ENCODE measurements around the gene IQGAP1.

The IQGAP1 gene

GRCh38 chr15:90442423-90442822 is 54.4 kb downstream of the IQGAP1 start:
- DNase-seq, result no peak

GRCh38 chr15:90449206-90449735 is 61.2 kb downstream of the IQGAP1 start:
- no peak for DNase-seq

- no peak for DNase-seq
Observed at GRCh38 chr15:90451053-90451850, 63.2 kb downstream of the IQGAP1 start.

- no peak for DNase-seq
Observed at GRCh38 chr15:90456236-90456635, 68.2 kb downstream of the IQGAP1 start.

- no peak for DNase-seq
Observed at GRCh38 chr15:90458061-90458460, 70.0 kb downstream of the IQGAP1 start.

GRCh38 chr15:90459368-90459767 is 71.3 kb downstream of the IQGAP1 start:
- no peak for DNase-seq

- DNase-seq, result no peak
Observed at GRCh38 chr15:90460142-90460824, 72.2 kb downstream of the IQGAP1 start.

- no peak for DNase-seq
Observed at GRCh38 chr15:90463381-90463780, 75.3 kb downstream of the IQGAP1 start.

- DNase-seq, result no peak
Observed at GRCh38 chr15:90465140-90465929, 77.3 kb downstream of the IQGAP1 start.

GRCh38 chr15:90465930-90466567 is 78.0 kb downstream of the IQGAP1 start:
- DNase-seq, result no peak

- no peak for DNase-seq
Observed at GRCh38 chr15:90469723-90470122, 81.7 kb downstream of the IQGAP1 start.

- no peak for DNase-seq
Observed at GRCh38 chr15:90470453-90470852, 82.4 kb downstream of the IQGAP1 start.

- DNase-seq, result no peak
Observed at GRCh38 chr15:90471126-90471525, 83.1 kb downstream of the IQGAP1 start.

- no peak for DNase-seq
Observed at GRCh38 chr15:90471769-90472168, 83.7 kb downstream of the IQGAP1 start.

- DNase-seq, result no peak
Observed at GRCh38 chr15:90478846-90479481, 90.9 kb downstream of the IQGAP1 start.

- no peak for DNase-seq
Observed at GRCh38 chr15:90479656-90480055, 91.6 kb downstream of the IQGAP1 start.

- DNase-seq, result no peak
Observed at GRCh38 chr15:90481023-90481422, 93.0 kb downstream of the IQGAP1 start.

- DNase-seq, result peak; percentile 38
Observed at GRCh38 chr15:90482124-90483011, 94.3 kb downstream of the IQGAP1 start.

- no peak for DNase-seq
Observed at GRCh38 chr15:90483012-90483307, 94.9 kb downstream of the IQGAP1 start.

GRCh38 chr15:90483637-90484036 is 95.6 kb downstream of the IQGAP1 start:
- DNase-seq, result no peak

GRCh38 chr15:90487186-90487585 is 99.1 kb downstream of the IQGAP1 start:
- no peak for DNase-seq
